NOMO-1 (cell line): ENCODE results near the gene FAM163A.

Source experiments
- DNase-seq, 2 experiments: peaks; one replicate each; lab custom pipeline; 2025; ENCODE audit not compliant: unreplicated experiment in 2 of 2; lab: John Stamatoyannopoulos, UW

The FAM163A gene

DNA sequence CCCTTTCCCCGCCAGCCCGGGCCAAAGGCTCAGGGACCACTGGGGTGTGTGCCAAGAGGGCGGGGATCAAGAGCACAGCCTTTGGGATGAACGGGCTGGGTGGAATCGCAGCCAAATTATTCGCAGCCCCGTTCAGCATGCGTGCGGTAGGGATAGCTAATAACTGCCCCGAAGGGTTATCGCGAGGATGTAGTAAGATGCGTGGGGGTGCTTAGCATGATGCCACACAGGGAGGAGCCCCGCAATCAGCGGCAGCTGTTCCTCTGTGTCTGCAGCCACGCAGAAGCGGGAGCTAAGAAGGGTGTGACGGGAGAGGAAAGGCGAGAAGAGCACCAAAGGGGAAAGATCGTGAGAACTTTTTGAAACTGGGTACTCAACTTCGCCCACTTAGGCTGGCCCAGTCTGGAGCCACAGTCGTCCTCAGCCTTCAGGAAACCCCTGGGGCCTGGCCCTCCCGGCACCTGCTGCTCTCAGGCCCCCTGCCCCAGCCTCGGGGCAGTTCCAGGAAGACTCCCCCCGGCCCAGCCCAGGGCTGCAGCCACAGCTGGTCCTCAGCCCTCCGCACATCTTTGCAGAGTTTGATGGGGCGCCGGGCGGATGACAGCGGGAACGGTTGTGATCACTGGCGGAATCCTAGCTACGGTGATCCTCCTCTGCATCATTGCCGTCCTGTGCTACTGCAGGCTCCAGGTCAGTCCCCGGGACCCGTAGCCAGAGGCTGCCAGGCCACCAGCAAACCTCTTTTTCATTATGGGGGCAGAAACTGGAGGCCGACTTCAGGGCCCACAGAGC, 69.6 kb downstream of the FAM163A start:
- no peak for DNase-seq

DNA sequence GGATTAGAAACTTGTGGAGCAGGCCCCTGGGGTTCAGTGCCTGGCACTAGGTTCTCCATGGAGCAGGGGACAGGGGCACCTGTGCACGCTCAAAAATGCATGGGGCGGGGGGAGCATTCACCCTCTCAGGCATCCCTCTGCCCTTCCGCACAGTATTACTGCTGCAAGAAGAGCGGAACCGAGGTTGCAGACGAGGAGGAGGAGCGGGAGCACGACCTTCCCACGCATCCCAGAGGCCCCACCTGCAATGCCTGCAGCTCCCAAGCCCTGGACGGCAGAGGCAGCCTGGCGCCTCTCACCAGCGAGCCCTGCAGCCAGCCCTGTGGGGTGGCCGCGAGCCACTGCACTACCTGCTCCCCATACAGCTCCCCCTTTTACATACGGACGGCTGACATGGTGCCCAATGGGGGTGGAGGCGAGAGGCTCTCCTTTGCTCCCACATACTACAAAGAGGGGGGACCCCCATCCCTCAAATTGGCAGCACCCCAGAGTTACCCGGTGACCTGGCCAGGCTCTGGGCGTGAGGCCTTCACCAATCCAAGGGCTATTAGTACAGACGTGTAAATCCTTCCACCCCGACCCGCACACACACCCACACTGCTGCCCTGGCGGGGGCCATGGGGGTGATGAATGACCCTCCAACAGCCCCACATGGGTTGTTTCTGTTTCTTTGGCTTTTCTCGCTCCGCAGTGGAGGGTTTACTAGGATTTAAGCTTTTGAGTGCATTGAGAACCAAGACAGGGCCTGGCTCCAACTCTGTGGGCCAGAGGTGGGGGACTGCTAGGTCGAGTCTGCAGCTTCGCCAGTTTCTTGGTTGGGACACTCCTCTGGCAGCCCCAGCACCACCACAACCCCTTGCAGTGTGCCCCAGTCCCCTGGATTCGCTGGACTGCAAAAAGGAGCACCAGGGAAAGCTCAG, 70.8 kb downstream of the FAM163A start:
- no peak for DNase-seq

DNA sequence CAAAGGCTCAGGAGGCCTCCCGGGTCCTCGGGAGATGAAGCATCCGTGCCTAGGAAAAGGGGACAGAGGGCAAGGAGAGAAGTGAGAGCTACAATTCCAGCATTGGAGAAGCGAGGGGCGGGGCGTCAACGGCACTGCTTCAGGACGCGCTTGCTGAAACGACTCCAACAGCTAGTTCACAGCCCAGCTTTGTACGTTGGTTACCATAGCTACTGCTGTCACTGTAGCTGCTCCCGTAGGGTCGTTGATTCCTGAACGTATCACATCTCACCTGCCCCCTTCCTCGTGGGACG, 71.4 kb downstream of the FAM163A start:
- DNase-seq = no peak

DNA sequence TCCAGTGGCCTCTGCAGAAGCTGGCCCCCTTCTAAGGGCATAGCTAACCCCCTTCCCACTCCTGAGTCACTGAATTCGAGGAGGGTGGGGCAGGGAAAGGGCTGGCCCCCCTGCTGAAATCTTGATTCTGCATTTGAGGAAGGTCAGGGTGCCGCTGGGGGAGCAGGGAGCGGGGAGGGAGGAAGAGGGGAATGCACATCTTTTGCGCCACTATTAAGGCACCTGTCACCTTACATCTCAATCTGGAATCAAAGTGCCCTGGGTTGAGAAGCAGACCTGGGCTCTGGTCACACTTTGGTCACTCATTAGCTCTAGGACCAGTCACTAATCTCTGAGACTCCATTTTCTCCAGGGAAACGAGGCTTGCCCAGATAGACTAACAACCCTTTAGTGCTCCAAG, 72.5 kb downstream of the FAM163A start:
- DNase-seq = no peak

DNA sequence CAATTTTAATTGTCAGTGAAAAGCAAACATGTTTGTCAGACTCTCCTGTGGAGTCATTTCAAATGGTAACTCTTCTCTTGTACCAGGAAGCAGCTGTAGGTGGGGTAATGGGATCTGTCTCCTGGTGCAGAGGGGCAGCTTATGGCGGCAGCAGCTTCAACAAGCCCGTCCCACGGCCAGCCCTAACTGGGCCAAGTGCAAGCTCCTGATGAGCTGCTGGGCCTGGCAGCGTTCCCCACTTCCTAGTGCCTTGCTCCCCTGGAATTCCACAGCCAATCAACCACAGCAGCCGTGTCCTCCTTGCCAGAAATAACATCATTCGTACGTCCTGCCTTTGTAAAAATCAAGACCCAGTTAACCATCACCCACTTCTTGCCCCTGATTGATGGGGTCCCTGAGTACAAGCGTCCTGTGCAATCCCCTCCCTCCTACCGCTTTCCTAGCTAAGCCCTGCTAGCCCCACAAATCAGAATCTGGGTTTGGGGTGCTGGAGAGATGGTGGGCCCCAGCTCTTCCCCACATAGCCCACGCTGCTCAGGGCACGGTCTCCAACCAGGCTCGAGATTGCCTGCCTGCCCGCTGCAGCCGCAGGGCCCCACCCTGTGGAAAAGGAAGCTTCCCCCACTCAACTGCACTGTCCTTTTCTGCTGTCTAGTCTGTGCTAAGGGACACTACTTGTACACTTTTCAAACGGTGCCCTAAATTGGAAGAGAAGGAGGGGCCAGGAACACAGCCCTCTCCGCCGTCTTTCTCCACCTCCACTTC, 73.3 kb downstream of the FAM163A start:
- no peak for DNase-seq

DNA sequence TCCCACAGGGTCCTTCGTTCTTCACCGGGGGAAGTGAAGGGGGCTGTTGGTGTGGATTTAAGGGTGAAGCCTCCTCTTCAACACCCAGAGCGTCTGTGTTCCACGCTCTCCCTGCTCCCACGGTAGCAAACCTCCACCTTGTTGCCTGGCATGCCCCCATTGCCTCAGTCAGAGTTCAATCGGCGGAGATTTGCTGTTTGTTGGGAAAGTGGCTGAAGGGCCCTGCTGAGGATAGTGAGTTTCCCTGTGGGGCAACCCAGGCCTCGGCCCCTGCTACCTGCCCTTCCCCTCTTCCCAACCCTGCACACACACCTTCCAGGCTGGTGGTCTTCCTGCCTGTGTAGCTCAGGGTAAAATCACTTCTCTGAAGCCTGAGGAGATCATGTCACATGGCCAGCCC, 74.0 kb downstream of the FAM163A start:
- no peak for DNase-seq

DNA sequence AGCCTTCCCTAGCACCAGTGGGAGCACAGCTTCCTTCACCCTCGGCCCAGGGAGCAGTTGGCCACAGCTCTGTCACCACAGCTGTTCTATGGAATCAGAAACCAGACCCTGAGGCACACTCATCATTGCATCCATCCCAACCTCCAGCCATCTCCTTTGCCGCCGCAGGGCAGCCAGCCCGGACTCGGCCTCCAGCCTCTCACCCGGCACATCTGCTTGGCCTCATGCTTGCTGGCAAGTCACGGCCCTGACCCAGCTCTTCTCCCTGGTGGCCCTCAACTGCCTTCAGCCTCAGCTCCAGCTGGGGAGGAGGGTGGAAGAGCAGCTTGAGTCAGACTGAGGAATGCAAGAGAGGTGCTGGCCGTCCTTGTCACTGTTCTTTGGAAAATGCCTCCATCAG, 74.7 kb downstream of the FAM163A start:
- DNase-seq = no peak

DNA sequence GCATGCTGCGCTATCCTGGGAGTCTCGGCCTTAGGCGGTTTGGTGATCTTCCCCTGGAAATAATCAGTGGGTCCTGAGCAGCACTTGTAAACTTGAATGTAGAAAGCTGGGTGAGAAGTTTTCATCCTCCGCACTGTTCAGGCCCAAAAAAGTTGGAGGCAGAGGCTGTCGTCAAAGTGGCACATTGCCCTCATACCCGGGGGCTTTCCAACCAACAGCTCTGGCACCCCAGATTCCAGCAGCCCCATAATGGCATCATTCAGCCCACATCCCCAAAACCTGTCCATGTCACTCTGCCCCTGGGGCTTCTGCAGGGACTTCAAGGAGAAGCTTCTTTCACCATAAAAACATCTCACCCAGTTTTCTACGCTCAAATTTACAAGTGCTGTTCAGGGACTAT, 75.2 kb downstream of the FAM163A start:
- DNase-seq = no peak

DNA sequence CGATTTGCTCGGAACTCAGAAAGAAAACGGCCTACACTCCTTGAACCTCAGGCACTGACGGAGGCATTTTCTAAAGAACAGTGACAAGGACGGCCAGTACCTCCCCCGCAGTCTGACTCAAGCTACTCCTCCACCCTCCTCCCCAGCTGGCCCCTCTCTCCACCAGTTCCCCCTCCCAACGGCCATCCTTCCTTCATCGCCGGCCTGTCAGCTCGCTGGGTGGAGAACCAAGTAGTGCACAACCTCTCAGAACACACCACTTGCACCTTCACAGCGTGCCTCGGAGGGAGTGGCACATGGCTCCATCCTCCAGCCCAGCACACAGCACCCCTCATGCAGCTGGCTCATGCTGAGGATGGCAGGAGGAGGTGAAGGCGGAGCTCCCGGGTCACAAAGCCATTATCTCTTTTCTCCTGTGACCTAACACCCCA, 75.7 kb downstream of the FAM163A start:
- DNase-seq = no peak

DNA sequence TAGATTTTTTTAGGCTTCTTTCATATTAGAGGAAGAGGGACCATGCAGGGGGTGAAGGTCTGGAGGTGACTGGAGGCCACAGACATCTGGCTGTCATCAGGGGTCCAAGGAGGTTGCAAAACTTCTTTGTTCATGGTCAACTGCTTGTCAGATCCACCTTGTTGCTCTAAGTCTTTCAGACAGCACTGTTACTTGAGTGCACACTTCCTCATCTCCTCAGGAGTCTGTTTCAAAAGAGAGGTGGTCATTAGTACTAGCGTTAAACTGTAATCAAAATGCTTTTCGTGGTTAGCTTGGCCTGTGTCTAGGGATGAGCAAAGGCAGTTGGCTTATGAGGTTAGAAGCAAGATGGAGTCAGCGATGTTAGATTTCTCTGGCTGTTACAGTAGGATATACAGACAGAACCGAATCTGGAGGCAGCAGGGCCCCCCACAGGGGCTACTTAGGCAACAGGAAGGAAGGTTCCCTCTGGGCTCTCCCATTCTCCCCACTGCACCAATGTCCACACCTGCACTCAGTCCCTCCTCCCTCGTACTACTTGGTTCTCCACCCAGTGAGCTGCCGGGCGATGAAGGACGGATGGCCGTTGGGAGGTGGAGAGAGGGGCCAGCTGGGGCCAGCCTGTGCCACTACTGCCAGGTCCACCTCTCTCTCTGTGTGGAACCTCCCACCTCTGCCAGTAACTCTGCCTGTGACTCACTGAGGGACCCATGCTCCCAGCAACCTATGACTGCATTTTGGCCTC, 77.3 kb downstream of the FAM163A start:
- DNase-seq = peak; percentile 64 to 85

DNA sequence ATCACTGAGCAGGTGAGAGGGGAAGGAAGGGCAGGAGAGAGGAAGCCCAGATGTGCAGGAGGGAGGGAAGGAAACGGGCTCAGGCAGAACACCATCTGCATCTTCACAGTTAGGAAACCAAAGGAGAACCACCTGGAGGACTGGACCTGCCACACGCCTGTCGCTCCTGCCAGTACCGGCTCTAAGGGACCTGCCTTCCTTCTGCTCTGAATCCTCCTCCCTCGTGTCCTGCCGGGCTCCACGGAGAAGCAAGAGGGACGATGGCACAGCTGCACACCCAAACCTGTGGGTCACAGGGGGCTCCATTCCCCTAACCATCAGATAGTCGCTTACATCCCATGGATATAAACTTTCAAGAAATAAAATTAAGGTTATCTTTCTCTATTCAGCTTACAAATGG, 78.4 kb downstream of the FAM163A start:
- no peak for DNase-seq

DNA sequence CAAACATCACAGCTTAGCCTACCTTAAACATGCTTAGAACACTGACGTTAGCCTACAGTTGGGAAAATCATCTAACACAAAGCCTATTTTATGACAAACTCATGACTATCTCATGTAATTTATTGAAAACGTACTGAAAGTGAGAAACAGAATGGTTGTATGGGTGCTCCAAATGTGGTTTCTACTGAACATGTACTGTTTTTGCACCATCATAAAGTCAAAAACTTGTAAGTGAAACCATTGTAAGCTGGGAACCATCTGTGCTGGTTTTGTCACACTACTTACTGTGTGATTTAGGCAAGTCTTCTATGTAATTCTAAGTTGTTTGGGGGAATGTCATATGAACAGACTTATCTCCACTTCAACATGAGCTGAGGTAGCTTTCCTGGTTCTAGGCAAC, 79.0 kb downstream of the FAM163A start:
- DNase-seq = no peak

DNA sequence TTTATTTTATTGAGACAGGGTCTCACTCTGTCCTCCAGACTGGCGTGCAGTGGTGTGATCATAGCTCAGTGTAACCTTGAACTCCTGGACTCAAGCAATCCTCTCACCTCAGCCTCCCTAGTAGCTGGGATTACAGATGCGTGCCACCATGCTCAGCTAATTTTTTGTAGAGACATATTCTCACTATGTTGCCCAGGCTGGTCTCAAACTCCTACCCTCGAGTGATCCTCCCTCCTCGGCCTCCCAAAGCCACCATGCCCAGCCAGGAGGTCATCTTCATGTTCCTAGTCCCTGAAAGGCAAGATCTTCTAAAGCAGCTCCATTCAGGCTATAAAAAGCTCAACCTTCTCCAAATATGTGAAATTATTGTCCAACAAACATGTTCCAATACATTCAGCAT, 80.6 kb downstream of the FAM163A start:
- DNase-seq = no peak

DNA sequence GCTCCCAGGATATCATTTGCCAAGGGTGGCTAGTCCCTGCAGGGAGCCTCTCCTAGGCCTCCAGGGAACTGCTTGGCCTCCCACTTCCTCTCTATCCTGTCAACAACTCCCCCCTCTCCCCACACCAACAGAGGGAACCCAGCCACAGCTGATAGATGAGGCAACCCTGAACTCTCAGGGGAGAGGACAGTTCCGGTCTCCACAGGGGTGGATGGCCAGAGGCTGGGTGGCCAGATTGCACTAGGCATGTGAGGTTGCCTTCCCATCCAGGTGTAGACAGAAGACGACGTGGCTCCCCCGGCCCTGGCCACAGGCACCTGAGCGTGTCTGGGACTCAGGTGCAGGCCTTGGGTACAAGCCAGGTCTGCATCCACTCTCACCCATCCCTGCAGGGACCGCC, 81.2 kb downstream of the FAM163A start:
- DNase-seq = peak; percentile 10 to 37

DNA sequence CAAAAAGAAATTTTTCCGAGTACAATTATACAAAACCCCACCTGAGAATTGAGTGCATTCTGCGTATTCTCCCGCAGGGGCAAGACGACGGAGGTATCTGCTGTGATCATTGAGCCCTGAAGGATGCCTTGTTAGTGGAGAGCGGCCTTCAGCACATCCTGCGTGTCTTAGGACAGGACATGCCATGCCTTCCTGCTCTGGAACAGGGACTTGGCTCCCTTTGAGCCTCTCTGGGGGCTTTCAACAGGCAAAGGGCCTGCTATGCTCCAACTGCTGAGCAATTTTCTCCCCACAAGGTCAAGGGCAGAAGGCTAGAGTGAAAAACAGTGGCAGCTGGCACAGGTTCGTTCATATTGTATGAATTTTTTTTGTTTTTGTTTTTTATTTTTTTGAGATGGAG, 82.1 kb downstream of the FAM163A start:
- DNase-seq = no peak

DNA sequence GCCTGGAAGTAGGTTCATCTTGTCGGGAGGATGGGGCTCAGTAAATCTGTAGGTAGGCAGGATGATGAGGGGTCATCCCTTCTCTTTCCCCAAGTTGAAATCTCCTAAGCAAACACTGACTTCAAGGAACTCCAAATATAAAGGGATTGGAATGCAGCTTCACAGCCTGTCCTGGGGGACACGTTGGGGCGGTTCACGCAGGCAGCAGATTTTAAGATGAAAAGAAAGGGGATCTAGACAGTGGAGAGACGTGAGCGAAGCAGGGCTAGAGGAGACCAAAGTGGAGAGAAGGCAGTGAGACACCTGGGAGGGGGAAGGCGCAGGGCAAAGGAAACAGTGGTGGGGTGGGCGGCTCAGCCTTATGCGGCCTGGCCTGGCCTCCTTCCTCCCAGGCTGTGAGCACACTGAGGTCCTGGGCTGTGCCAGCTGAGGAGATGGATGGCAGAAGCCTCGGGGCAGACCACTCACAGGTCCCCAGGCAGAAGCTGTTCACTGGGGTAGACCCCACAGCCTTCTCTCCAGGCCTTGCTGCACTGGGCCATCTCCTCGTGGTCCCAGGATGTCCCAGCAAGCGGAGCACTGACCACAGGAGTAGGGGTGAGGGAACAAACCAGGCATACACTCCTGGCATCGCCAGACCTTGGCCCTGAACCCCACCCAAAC, 82.8 kb downstream of the FAM163A start:
- no peak for DNase-seq

DNA sequence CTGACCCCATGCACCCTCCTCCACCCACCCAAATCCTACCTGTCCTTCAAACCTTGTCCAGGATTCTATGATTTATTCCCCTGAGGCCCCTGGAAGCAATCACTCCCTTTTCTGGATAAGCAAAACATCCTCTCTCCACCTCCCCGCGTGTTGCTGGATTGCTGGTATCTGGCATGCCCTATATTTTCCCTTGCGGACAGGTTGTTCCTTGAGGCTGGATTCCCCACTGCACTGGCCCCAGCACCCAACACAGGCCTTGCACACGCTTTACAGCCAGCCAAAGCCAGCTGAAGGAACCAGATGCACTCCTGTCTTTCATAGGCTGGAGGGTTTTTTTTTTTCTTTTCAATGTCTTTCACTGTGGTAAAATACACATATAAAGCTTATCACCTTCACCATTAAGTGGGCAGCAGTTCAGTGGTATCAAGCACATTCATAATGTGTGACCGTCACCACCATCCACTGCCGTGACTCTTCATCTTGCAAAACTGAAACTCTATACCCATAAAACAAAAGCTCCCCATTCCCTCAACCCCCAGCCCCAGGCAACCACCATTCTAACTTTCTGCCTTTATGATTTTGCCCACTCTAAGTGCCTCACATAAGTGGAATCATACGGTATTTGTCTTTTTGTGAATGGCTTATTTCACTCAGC, 83.7 kb downstream of the FAM163A start:
- no peak for DNase-seq

DNA sequence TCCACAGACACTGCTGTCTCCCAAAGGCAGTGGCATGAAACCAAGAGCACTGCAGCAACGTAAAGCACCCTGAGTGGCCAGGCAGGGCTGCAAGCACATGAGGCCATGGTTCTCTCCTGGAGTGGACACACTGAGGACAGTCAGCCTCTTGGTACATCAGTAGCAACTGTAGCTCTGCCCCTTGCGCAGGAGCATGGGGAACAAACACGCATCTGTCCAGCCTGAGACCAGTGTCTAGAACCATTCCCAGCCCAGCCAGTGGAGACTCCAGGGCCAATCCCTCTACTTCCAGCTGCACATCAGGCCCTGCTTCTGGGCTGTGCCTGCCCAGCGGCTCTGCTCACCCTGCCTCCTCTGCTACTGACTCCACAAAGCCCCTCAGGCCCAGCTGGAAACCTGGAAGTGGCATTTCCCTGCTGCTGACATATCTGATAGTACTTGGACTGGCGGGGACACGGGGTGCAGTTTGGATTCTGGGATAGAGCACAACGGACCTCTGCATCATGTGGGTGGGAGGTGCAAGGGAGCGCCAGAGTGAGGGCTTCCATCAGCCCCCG, 85.5 kb downstream of the FAM163A start:
- DNase-seq = no peak

DNA sequence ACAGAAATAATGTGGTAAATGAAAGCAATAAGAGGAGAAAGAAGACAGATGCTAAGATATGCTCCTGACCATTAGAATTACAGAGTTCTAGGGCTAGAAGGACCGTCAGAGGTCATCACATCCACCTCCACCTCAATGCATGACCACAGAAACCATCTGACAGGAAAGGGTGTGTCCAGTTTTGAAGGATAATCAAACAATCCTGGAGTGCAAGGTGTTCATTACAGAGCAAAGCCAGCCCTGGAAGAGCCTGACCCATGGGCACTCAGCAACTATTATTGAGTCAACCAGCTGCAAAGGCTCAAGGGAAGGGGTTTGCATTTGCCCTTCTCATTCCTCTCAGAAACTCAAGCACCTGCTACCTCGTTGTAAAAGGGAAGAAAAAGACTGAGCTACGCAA, 88.1 kb downstream of the FAM163A start:
- no peak for DNase-seq
